IPS-NIHi11 (cell line): Measurements from ENCODE around the gene SEMA5A.

Source experiments
- DNase-seq: peaks from one replicate; pipeline ENCODE4 v3.0.0; 2012; ENCODE audit warnings: mixed read lengths, low spot score

The SEMA5A gene

GRCh38 chr5:9265441-9266287 lies 280.2 kb downstream of the SEMA5A start:
- DNase-seq: peak; percentile 37

GRCh38 chr5:9264301-9264700 lies 281.6 kb downstream of the SEMA5A start:
- no peak for DNase-seq

GRCh38 chr5:9263656-9264055 lies 282.2 kb downstream of the SEMA5A start:
- DNase-seq: no peak

DNA sequence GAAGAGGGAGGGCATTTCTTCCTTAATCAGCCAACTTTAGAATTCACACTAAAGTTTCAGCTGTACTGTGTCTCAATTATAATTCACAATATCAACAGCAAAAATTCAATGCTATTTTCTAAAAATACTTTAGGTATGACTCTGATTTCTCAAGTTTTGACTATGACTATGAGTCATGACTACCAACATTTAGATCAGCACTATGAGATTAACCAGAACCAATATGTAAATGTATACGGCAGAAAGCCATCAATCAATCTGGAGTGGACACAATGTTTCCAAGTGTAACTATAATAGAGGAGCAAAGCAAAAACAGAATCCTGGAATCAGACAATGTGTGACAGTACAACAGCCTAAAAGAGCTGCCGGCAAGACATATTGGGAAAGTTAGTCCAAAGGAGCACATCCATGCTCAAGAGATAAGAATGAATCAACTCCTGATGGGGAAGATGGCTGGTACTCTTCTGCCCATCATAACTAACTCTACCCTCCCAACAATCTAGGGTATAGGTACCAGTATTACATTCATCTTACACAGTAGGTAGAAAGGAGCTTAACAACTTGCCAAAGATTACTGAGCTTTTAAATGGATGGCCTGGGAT lies 294.4 kb downstream of the SEMA5A start:
- no peak for DNase-seq

GRCh38 chr5:9249231-9249630 lies 296.6 kb downstream of the SEMA5A start:
- no peak for DNase-seq

GRCh38 chr5:9245071-9245470 lies 300.8 kb downstream of the SEMA5A start:
- DNase-seq: no peak

GRCh38 chr5:9244417-9244816 lies 301.5 kb downstream of the SEMA5A start:
- DNase-seq: no peak

DNA sequence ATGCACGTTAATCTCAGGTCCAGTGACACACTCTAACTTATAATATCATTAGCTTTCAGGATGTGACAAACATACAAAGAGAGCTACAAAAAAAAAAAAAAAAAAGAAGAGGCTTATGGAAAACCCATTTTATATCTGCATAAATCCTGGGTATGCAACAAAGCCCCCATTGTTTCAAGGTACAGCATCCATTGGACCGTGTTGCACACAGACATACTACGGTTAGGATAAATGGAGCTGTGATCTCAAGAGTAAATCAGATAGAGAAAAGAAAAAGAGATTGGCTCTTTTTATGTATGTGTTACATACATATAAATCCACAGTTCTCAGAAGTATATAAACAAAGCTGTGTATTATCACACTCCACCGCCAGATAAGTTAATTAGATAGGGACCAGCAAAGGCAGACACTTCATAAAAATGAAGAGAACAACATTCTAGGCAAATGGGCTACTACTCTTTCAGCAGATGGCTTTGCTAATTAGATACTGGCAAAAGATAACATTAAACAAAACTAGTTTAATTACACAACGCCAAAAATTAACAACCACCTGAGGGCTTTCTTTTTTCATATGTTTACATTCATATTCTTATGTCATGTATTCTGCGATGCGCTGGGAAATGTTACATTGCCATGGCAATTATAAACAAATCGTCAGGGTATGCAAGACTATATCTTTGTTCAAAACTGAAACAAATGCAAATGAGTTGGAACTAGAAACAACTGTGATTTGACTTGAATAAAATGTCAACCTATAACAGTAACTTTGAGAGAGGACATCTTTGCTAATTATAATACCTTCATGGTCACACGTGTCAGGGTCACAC lies 304.2 kb downstream of the SEMA5A start:
- no peak for DNase-seq

DNA sequence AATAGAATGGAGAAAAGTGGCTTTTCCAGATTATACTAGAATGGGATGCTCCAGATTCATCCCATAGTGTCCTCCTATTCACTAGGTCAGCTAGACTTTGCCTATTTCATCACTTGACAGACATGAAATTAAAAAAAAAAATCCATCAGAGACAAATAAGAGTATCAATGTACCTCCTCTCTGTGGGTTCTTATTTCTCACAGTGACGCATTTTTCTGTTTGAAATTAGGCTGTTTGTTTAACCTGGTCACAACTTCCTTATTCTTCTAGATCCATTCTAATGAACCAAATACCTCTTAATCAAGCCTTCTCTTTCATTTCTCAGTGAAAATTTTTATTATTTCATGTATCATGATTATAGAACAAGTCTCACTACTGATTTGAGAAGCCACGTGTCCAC lies 305.4 kb downstream of the SEMA5A start:
- no peak for DNase-seq

GRCh38 chr5:9239626-9240025 lies 306.2 kb downstream of the SEMA5A start:
- no peak for DNase-seq

- no peak for DNase-seq
Observed at GRCh38 chr5:9239071-9239470, 306.8 kb downstream of the SEMA5A start.

GRCh38 chr5:9233712-9234111 lies 312.2 kb downstream of the SEMA5A start:
- no peak for DNase-seq

GRCh38 chr5:9233035-9233434 lies 312.8 kb downstream of the SEMA5A start:
- DNase-seq: no peak

DNA sequence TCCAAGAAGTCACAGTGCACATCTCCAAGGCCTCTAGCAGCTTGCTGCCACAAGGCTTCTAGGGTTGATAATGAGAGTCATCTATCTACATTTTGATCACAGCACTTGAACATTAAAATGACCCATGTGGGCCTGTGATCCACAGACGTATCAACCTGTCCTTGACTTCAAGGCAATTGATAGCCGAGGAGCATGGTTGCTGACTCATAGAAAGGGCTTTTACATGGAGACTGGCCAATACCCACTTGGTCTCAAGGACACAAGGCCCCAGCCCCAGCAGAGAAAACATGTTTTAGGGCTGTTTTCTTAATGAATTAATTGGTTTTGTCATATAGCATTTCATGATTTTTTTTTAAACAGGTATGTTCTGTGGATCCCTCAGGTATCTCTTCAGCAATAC lies 314.0 kb downstream of the SEMA5A start:
- DNase-seq: no peak

DNA sequence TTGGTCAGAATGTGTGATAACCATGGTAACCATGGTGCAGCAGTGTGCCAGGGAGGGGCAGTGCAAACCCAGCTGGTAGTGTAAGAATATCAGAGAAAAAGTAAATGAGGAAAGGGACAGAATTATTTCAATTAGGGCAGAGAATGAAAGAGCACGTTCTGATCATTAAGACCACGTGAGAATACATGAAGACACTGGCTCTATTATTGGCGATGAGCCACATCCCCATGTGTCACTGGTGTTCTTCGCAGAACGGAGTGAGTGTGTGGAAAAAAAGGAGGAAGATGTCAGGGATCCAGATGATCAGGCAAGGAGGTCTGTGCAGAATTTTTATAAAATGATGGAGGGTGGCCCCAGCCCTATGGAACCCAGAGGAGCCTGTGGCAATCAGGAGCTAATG lies 315.5 kb downstream of the SEMA5A start:
- DNase-seq: no peak

GRCh38 chr5:9226016-9226536 lies 319.8 kb downstream of the SEMA5A start:
- no peak for DNase-seq

GRCh38 chr5:9222054-9222976 lies 323.6 kb downstream of the SEMA5A start:
- DNase-seq: peak; percentile 53

DNA sequence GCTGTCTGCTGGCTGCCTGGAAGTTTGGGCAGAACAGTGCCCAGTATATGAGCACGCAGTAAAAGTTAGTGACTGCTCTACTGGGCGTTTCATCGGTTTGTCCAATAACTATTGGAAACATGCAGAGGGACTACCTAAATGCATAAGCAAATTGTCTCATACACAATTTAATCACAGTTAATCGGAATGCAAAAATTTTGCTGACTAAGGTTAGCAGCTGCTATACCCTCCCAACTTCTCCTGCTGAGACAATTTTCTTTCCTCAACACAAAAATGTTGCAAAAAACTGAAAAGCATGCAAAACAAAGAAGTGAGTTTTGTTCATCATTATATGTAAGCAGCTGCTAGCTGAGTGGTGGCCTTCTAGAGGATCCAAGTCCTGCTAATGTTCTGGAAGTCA lies 327.5 kb downstream of the SEMA5A start:
- no peak for DNase-seq

DNA sequence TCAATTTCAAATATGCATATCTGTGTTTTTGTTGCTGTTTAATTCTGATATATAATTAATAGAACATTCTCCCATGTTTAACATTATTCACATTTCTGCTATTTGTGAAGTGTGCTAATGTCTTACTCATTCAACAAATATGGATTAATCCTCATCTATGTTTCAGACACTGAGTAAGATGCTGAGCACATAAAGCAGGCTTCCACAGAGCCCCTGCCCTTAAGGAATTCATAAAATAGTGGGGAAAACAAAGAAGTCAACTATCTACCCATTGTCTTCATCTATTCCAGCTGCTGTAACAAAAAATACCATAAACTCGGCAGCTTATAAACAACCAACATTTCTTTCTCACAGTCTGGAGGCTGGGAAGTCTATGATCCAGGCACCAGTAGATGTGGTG lies 333.3 kb downstream of the SEMA5A start:
- no peak for DNase-seq

DNA sequence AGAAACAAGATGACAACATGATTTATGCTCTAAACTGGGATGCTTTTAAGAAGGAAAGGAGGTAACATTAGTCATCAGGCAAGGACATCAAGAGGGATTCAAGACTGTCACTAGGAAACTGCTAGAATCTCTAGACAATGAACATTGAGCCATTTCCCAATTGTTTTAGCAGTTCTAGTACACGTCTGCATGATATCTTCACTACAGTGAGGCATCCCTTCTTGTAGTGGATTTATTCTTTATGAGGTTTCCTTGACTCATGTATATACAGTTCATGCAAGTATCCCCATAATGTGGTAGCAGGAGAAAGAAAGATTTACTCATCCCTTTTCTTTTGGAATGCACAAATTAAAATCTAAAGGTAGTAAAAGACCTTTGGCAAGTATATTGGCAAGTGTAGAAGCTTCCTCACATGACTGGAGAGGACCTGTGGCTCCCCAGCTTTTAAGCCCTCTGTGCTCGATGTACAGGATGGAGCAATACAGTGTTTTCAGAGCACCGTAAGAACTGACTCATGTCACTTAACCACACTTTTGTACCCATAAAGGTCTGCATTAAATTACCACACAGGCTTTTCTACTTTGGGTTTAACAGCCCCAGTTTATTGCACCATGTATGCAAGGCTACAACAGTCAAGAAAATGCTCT lies 335.9 kb downstream of the SEMA5A start:
- DNase-seq: no peak

- peak; percentile 19 for DNase-seq
Observed at GRCh38 chr5:9207817-9208418, 338.0 kb downstream of the SEMA5A start.
